ENCODE results near the gene TBC1D1. TPM values are rescaled to one million over a fixed set of nuclear protein-coding genes. Genes with fewer than 3 reads are reported as not detected.
A peak's percentile ranks its signal among the peaks of the same experiment; 100 is the strongest.
"Not testable (repeated sequence)": the region's sequence is repeated elsewhere in the genome, so short reads cannot be mapped to it uniquely, and the experiment has no call there.

TBC1D1 gene
- total RNA-seq, 1 donor from 2014 or later, result 113 TPM

DNA sequence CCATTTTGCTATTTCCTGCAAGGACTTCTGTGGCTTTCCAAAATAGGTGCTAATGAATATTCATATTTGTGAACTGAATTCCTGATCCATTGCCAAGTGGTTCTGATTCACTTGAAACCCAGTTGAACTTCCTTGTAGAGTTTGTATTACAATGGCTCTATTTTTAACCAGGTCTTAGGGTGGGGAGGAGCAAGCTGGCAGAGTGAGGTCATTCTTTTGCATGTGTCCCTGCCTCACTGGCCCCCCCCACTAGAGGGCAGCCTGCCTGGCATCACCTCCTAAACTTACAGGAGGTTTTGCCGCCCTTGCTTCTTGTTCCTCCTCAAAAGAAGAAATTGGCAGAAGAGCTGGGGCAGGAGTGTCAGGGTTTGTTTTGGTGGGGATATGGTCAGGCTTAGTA is 79.8 kb downstream of the TBC1D1 start:
- no peak overlapping the region for H3K4me3 Mint-ChIP-seq
- H3K27me3 Mint-ChIP-seq (ENCODE audit: low read depth), result no peaks in the 10 kb centered on the region
- H3K27ac Mint-ChIP-seq (ENCODE audit: unreplicated experiment), result peak overlapping the region; percentile 57
- no peak for DNase-seq (ENCODE audit: low read depth, low spot score)
- H3K9me3 Mint-ChIP-seq, result peaks cover 7% of the 10 kb centered on the region
- peaks cover 5% of the 10 kb centered on the region for H3K4me1 Mint-ChIP-seq
- peaks cover 2% of the 10 kb centered on the region for H3K36me3 Mint-ChIP-seq (ENCODE audit: low read depth)
- TF ChIP-seq, protein P1, sequence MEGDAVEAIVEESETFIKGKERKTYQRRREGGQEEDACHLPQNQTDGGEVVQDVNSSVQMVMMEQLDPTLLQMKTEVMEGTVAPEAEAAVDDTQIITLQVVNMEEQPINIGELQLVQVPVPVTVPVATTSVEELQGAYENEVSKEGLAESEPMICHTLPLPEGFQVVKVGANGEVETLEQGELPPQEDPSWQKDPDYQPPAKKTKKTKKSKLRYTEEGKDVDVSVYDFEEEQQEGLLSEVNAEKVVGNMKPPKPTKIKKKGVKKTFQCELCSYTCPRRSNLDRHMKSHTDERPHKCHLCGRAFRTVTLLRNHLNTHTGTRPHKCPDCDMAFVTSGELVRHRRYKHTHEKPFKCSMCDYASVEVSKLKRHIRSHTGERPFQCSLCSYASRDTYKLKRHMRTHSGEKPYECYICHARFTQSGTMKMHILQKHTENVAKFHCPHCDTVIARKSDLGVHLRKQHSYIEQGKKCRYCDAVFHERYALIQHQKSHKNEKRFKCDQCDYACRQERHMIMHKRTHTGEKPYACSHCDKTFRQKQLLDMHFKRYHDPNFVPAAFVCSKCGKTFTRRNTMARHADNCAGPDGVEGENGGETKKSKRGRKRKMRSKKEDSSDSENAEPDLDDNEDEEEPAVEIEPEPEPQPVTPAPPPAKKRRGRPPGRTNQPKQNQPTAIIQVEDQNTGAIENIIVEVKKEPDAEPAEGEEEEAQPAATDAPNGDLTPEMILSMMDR (conservative IDR thresholded peaks at IDR 0.05), result peak; percentile 28

GRCh38 chr4:37971202-37971601 is 80.3 kb downstream of the TBC1D1 start:
- H3K27me3 Mint-ChIP-seq (ENCODE audit: low read depth), result no peaks in the 10 kb centered on the region
- H3K4me1 Mint-ChIP-seq, result peaks cover 9% of the 10 kb centered on the region
- peaks cover 7% of the 10 kb centered on the region for H3K9me3 Mint-ChIP-seq
- TF ChIP-seq, protein P1 (conservative IDR thresholded peaks at IDR 0.05), result no peak
- DNase-seq (ENCODE audit: low read depth, low spot score), result no peak
- H3K4me3 Mint-ChIP-seq, result no peak overlapping the region
- H3K36me3 Mint-ChIP-seq (ENCODE audit: low read depth), result peaks cover 2% of the 10 kb centered on the region
- H3K27ac Mint-ChIP-seq (ENCODE audit: unreplicated experiment), result no peak overlapping the region

- TF ChIP-seq, protein P1 (conservative IDR thresholded peaks at IDR 0.05), result no peak
- Mint-ChIP-seq H3K9me3 (peaks cover 7% of the 10 kb centered on the region), H3K27me3 (ENCODE audit: low read depth) (no peaks in the 10 kb centered on the region), H3K4me3 (no peak overlapping the region), H3K36me3 (ENCODE audit: low read depth) (peaks cover 2% of the 10 kb centered on the region), H3K4me1 (peaks cover 17% of the 10 kb centered on the region), H3K27ac (ENCODE audit: unreplicated experiment) (no peak overlapping the region)
- DNase-seq (ENCODE audit: low read depth, low spot score), result no peak
These were observed 82.6 kb downstream of the TBC1D1 start for GRCh38 chr4:37973441-37973840.

GRCh38 chr4:37975321-37975822 is 84.5 kb downstream of the TBC1D1 start:
- H3K27me3 Mint-ChIP-seq (ENCODE audit: low read depth); H3K27ac Mint-ChIP-seq (ENCODE audit: unreplicated experiment); DNase-seq (ENCODE audit: low read depth, low spot score); H3K36me3 Mint-ChIP-seq (ENCODE audit: low read depth); H3K9me3 Mint-ChIP-seq: not testable (repeated sequence)
- H3K4me1 Mint-ChIP-seq, result peaks cover 18% of the 10 kb centered on the region
- H3K4me3 Mint-ChIP-seq, result peak overlapping the region; percentile 66

DNA sequence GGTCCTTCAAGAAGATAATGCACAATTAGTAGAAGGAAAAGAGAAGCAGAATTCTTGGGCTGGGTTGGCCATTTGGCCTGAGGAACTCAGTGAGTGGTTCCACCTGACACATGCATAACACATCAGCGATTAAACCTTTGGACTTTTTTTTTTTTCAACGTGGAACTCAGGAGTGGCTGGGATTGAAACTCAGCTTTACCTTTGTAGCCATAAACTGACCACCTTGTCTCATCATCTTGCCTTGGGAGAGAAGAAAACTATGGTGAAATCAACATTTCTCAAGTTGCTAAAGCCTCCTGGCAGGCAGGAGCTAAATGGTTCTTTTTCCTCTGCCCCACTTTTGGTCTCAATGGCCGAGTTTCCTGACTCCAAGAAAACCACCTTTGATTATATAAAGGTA is 85.6 kb downstream of the TBC1D1 start:
- no peaks in the 10 kb centered on the region for H3K27me3 Mint-ChIP-seq (ENCODE audit: low read depth)
- DNase-seq (ENCODE audit: low read depth, low spot score), result no peak
- H3K27ac Mint-ChIP-seq (ENCODE audit: unreplicated experiment), result peak overlapping the region; percentile 71
- H3K4me3 Mint-ChIP-seq, result peak overlapping the region; percentile 90
- TF ChIP-seq, protein P1 (conservative IDR thresholded peaks at IDR 0.05), result no peak
- peaks cover 22% of the 10 kb centered on the region for H3K4me1 Mint-ChIP-seq
- no peaks in the 10 kb centered on the region for H3K9me3 Mint-ChIP-seq
- H3K36me3 Mint-ChIP-seq (ENCODE audit: low read depth), result no peaks in the 10 kb centered on the region

DNA sequence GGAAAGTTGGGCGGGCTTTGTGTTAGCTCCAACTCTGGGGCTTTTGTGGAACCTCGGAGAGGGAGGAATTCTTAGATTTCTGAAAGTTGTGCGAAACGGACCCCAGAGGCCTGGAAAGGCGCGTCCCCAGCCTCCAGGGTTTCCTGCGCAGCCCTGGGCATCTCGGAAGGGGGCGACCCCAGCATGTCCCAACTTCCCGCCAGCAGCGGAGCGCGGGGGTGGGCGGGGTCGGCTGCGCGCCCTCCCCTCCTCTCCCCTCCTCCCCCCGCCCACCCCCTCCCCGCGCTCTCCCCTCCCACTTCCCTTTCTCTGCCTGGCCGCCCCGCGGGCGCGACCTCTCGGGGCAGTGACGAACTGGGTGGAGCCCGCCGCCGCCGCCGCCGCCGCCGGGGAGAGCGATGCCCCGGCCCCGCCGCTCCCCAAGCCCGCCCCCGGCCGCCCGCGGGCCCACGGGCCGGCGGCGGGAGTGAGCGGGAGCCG is 86.1 kb downstream of the TBC1D1 start:
- peak overlapping the region; percentile 71 for H3K27ac Mint-ChIP-seq (ENCODE audit: unreplicated experiment)
- TF ChIP-seq, protein P1 (conservative IDR thresholded peaks at IDR 0.05), result peak; percentile 26
- H3K9me3 Mint-ChIP-seq, result no peaks in the 10 kb centered on the region

More for the DNA sequence above, 86.1 kb downstream of the TBC1D1 start:
- Mint-ChIP-seq H3K36me3 (ENCODE audit: low read depth) (no peaks in the 10 kb centered on the region), H3K4me3 (peak overlapping the region; percentile 90), H3K27me3 (ENCODE audit: low read depth) (no peaks in the 10 kb centered on the region), H3K4me1 (peaks cover 23% of the 10 kb centered on the region)
- peak; percentile 70 for DNase-seq (ENCODE audit: low read depth, low spot score)
